Ovary (tissue), 3 donors: ENCODE measurements around the gene CYP4F12.

Experiments used
- EP300 ChIP-seq: sonication (generic); formaldehyde crosslinking; IDR thresholded peaks from one replicate; pipeline ENCODE4 v1.6.1; 2017; ENCODE audit warnings: antibody characterized with exemption
- POLR2A ChIP-seq: fragments of 450-650 bp; IDR thresholded peaks from one replicate; pipeline ENCODE4 v1.6.1; 2017; ENCODE audit warnings: antibody characterized with exemption, mild to moderate bottlenecking, moderate library complexity
- TF ChIP-seq, protein P1 (sequence below), 3 donors: fragments of 450-650 bp in 2 of 3; fragments of 200-600 bp in 1 of 3; IDR thresholded peaks; one replicate each; pipeline versions ENCODE4 v1.5.1 to v1.8.0; 2016 to 2022; ENCODE audit warnings: antibody characterized with exemption in 3 of 3, mild to moderate bottlenecking in 1 of 3
- donor health status: DM: no; HTN: no; CAD: no.

DNA sequence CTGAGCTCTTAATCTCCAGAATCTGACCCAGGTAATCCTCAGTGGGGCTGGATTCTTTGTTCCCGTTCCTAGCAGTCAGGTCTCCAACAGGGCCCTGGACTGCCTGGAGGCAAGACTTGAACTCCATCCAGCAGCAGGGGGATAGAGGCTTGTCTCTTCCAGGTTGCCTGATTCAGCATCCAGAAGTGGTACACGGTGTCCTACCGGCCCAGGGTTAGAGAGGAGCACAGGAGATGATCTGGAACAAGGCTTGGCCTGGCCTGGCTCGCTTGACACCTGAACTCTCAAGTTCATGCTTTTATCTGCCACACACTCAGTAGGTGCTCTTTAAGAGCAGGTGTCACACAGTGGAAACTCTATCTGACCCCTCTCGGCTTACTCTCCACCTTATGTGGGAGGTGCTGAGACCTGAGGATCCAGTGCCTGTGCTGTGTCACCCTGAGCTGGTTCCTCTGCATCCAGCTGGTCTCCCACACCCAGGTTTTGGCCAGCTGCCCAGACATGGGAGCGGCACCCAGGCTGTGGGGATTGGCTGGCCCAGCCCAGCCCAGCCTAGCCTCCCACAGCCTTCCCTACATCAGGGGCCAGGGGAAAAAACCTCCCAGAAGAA is 32.5 kb upstream of the CYP4F12 start, which contains the start of gene CYP4F3:
- TF ChIP-seq, protein P1, sequence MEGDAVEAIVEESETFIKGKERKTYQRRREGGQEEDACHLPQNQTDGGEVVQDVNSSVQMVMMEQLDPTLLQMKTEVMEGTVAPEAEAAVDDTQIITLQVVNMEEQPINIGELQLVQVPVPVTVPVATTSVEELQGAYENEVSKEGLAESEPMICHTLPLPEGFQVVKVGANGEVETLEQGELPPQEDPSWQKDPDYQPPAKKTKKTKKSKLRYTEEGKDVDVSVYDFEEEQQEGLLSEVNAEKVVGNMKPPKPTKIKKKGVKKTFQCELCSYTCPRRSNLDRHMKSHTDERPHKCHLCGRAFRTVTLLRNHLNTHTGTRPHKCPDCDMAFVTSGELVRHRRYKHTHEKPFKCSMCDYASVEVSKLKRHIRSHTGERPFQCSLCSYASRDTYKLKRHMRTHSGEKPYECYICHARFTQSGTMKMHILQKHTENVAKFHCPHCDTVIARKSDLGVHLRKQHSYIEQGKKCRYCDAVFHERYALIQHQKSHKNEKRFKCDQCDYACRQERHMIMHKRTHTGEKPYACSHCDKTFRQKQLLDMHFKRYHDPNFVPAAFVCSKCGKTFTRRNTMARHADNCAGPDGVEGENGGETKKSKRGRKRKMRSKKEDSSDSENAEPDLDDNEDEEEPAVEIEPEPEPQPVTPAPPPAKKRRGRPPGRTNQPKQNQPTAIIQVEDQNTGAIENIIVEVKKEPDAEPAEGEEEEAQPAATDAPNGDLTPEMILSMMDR (IDR thresholded peaks at IDR 0.05): no peak
- TF ChIP-seq POLR2A (no peak), EP300 (no peak)
